HG03103 (cell line): ENCODE data around the gene MRAP.

Source experiments
- ATAC-seq: cut with Tn5 transposase; IDR thresholded peaks from one replicate; pipeline ENCODE4 v1.9.1; 2021; ENCODE audit warnings: low read depth; ENCODE audit not compliant: unreplicated experiment

The MRAP gene

GRCh38 chr21:32346951-32347350, 48.3 kb downstream of the MRAP start:
- ATAC-seq = no peak

- no peak for ATAC-seq
These were observed 48.7 kb downstream of the MRAP start for GRCh38 chr21:32347351-32347750.

GRCh38 chr21:32347977-32348376, 49.3 kb downstream of the MRAP start:
- ATAC-seq = no peak

DNA sequence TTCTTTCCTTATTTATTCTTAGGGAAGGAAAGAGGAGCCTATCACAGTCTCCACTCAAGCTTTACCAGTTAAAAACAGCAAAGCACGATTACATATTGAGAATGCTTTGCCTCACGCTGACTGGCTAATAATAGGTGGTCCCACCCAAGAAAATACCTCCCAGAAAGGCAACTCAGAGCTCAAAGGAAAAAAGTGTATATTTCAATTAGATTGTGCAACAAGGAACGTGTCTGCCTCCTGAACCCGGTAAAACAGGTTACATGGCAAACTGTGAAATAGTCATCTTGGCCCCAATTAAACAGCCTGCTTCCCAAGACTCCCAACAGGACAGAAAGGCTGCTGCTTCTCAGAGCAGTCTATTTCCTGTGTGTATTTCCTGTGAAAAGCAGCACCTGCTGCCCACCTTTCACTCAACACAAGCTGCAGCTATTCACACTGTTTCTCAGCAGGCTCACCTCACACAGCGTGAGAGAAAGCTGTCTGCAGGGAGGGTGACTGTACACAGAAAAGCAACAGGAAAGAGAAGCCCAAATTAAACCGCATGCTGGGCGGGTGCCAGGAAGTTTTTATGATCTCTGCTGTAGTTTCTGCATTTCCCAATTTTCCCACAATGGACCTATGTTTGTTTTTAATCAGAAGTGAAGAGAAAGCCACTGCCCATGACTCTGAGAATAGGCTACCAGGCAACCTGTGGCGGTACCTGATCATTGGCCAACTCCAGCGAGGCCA, 50.1 kb downstream of the MRAP start:
- ATAC-seq = no peak

GRCh38 chr21:32349333-32349944, 50.8 kb downstream of the MRAP start:
- no peak for ATAC-seq

GRCh38 chr21:32350211-32350980, 51.7 kb downstream of the MRAP start:
- no peak for ATAC-seq

GRCh38 chr21:32350981-32351380, 52.3 kb downstream of the MRAP start:
- ATAC-seq = no peak

DNA sequence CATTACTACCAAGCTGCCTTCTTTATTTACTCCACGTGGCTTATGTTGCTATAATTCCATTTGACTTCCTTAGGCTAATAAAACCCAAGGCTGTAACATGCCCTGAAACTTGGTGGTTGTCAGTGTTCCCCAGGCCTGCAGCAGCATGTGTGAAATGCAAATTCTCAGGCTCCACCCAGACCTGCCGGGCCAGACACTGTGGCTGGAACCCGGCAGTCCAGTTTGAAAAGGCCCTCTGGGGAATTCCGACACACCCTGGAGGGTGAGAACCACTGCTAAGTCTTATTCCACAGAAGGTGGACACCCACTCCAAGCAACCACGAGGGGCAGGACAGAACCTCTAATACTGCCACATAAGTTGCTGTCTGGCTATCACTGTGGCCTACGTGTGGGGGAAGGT, 52.8 kb downstream of the MRAP start:
- ATAC-seq = no peak

GRCh38 chr21:32352526-32352925, 53.9 kb downstream of the MRAP start:
- ATAC-seq = no peak

GRCh38 chr21:32353002-32353711, 54.5 kb downstream of the MRAP start:
- no peak for ATAC-seq

DNA sequence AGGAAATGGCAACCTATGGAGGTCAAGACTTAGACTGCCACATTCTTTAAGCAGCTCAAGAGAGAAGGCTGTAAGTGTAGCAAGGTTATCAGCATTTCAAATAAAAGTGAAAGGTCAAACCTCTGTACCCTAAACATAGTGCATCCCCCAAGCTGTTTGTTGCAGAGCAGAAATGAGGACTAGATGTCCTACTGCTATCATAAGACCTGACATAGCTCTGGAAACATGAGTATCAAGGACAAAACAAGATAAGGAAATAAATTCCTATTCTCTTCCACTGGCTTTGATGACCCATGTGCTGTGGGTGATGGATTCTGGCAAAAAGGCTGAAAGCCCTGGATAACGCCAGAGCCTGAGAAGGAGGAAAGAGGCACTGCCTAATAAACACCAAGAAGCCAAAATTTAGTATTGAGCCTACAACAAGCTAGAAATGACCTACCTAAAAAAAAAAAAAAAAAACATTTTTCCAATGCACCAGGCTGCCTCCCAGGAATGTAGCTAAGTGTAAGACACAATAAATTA, 58.3 kb downstream of the MRAP start:
- ATAC-seq = no peak

GRCh38 chr21:32359719-32360260, 61.1 kb downstream of the MRAP start:
- ATAC-seq = no peak

GRCh38 chr21:32360401-32360975, 61.8 kb downstream of the MRAP start:
- ATAC-seq = no peak
